Regular cardiac myocyte (primary cell): ENCODE measurements around the gene DUXA. TPM values are rescaled to one million over a fixed set of nuclear protein-coding genes. Genes with fewer than 3 reads are reported as not detected.

ENCODE experiments used
- total RNA-seq: library from RNA; depleted of rRNA; stranded (reverse); fragments of >200 nt; gene quantifications from 2 replicates; pipeline ENCODE4 v1.2.3, GENCODE V29; 2014

DUXA gene
- not detected in 2 replicates for total RNA-seq

GRCh38 chr19:57167385-57167784 lies at the start of gene DUXA:
DUXA (minus strand) TSS chr19:57167485; CDS start chr19:57167443, 42 bp downstream.

DNA sequence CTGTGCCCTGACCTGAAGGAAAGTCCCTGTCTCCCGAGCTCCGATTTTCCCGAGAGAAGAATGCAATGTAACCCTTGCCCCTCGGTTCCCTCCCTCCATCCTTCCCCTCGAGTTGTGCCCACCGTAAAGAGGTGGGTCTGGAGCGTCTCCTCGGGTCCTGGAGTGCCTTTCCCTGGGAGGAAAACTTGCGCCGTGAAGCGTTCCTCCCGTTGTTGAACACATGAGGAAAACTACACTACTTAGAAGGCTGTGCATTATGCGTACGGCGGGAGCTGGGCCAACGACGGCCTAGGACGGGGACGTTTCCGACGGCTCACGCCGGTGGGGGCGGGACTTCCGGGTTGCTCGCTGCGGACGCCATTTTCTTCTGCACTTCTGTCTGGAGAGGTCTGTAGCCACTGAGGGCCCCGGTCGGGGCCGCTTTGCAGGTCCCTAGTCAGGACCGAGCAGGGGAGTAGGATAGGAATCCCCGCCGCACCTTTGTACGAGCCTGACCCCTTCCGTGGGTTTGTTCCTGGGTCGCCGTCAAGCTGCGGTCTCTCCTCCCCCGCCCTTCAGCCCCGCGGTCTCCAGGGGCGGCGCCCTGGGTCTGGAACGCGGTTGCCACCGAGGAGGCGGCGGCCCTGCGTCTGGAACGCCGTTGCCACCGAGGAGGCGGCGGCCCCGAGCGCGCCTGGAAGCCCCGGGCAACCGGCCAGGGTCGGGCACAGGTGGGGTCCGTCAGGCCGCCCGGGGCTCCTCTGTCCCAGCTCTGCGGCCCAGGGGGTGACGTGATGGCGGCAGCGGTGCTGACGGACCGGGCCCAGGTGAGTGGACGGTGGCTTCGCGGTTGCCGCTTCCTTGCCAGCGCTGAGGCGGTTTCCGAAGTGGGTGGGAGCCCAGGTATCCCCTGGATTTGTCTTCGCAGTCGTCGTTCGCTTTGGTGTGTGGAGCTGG lies 24.1 kb upstream of the DUXA start, which contains the start of gene ZNF264:
Gene ZNF264 (plus strand): TSS at position 360 of the 936 bp plus-strand sequence. CDS start 414 bp downstream, at position 774.

Other genes with a start within 250 kb of the DUXA start
- not detected in 2 replicates for gene USP29, start 47.5 kb downstream of the DUXA start, total RNA-seq
- gene ZIM3, start 22.3 kb downstream of the DUXA start, total RNA-seq: not detected in 2 replicates
- gene ZNF264, start 24.0 kb upstream of the DUXA start, total RNA-seq: 24.9 and 38.3 TPM in 2 replicates
- gene AURKC, start 63.5 kb upstream of the DUXA start, total RNA-seq: 0.56 and 0.96 TPM in 2 replicates
- 24.0 and 36.6 TPM in 2 replicates for gene ZNF805, start 73.1 kb upstream of the DUXA start, total RNA-seq
- gene ZNF460, start 113.0 kb upstream of the DUXA start, total RNA-seq: 50.2 and 95.0 TPM in 2 replicates
- gene ZNF543, start 153.0 kb upstream of the DUXA start, total RNA-seq: 9.2 and 9.6 TPM in 2 replicates
- gene ZNF304, start 183.8 kb upstream of the DUXA start, total RNA-seq: 11.0 and 11.1 TPM in 2 replicates
- gene TRAPPC2B, start 196.1 kb upstream of the DUXA start, total RNA-seq: 12.1 and 15.2 TPM in 2 replicates
- gene ZNF547, start 196.1 kb upstream of the DUXA start, total RNA-seq: 3.6 and 5.9 TPM in 2 replicates
- gene ZNF548, start 222.4 kb upstream of the DUXA start, total RNA-seq: 17.3 and 38.6 TPM in 2 replicates
- gene ZNF17, start 243.7 kb upstream of the DUXA start, total RNA-seq: 9.8 and 9.9 TPM in 2 replicates